ENCODE results near the gene CHSY1. TPM values are rescaled to one million over a fixed set of nuclear protein-coding genes. Genes with fewer than 3 reads are reported as not detected.
A peak's percentile ranks its signal among the peaks of the same experiment; 100 is the strongest.

The CHSY1 gene
- polyA plus RNA-seq, 3 donors = 2.7 to 19.0 (median 3.0) TPM

DNA sequence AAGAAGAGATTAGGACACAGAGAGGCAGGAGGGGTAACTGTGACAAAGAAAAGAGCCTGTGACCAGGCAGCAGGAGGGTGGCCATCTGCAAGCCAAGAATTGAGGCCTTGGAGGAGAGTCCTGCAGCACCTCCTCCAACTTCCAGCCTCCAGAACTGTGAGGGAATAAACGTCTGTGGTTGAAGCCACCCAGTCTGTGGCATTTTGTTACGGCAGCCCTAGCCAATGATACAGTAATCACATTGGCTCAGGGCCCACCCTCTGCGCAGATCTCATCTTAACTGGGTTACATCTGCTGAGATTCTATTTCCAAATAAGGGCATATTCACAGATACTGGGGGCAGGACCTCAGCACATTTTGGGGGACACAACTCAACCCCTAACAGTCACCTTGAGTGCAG is 14.2 kb upstream of the CHSY1 start:
- Histone ChIP-seq H3K9ac (ENCODE audit: insufficient read depth, low read length, poor library complexity, severe bottlenecking) (no peak overlapping the region), H3K79me2 (ENCODE audit: insufficient read depth, low read length) (no peaks in the 10 kb centered on the region), H4K20me1 (ENCODE audit: insufficient read depth, low read length) (peaks cover 4% of the 10 kb centered on the region), H2AFZ (ENCODE audit: insufficient read depth, low read depth, low read length, poor library complexity, severe bottlenecking) (no peak overlapping the region), H3K4me2 (replicated peaks; ENCODE audit: extremely low read depth, low read length, poor library complexity, severe bottlenecking) (no peak overlapping the region), H3K27me3 (ENCODE audit: control insufficient read depth in 2 of 2, insufficient read depth in 2 of 2, low read length in 2 of 2) (peaks cover 0 to 3% of the 10 kb centered on the region in 2 donors), H3K4me1 (ENCODE audit: control insufficient read depth in 1 of 2, insufficient read depth in 2 of 2, low read length in 2 of 2) (no peaks in the 10 kb centered on the region), H3K9me3 (replicated peaks in 1 of 2; ENCODE audit: control insufficient read depth in 1 of 2, insufficient read depth in 1 of 2, low read length in 2 of 2) (no peaks in the 10 kb centered on the region), H3K36me3 (replicated peaks in 1 of 2; ENCODE audit: control insufficient read depth in 1 of 2, insufficient read depth in 2 of 2, low read length in 2 of 2) (peaks cover 8 to 27% of the 10 kb centered on the region in 2 donors), H3K27ac (ENCODE audit: low read depth in 1 of 2, low read length in 2 of 2) (no peak overlapping the region), H3K4me3 (replicated peaks in 1 of 3; ENCODE audit: low read depth in 2 of 3, low read length in 3 of 3) (no peak overlapping the region)
- TF ChIP-seq, protein P1, sequence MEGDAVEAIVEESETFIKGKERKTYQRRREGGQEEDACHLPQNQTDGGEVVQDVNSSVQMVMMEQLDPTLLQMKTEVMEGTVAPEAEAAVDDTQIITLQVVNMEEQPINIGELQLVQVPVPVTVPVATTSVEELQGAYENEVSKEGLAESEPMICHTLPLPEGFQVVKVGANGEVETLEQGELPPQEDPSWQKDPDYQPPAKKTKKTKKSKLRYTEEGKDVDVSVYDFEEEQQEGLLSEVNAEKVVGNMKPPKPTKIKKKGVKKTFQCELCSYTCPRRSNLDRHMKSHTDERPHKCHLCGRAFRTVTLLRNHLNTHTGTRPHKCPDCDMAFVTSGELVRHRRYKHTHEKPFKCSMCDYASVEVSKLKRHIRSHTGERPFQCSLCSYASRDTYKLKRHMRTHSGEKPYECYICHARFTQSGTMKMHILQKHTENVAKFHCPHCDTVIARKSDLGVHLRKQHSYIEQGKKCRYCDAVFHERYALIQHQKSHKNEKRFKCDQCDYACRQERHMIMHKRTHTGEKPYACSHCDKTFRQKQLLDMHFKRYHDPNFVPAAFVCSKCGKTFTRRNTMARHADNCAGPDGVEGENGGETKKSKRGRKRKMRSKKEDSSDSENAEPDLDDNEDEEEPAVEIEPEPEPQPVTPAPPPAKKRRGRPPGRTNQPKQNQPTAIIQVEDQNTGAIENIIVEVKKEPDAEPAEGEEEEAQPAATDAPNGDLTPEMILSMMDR (IDR thresholded peaks at IDR 0.05) = no peak
- Mint-ChIP-seq H3K9me3 (no peaks in the 10 kb centered on the region), H3K27me3 (ENCODE audit: low read depth in 3 of 3) (peaks cover 9 to 28% (median 15%) of the 10 kb centered on the region in 3 donors), H3K4me3 (no peak overlapping the region), H3K4me1 (no peaks in the 10 kb centered on the region), H3K27ac (no peak overlapping the region), H3K36me3 (peaks cover 20 to 23% of the 10 kb centered on the region in 2 donors)
- no peak for DNase-seq
- intact Hi-C loops (cut with micrococcal nuclease) = no loop called here
- 62% methylated on average over 3 of the region's 3 CpGs for WGBS (ENCODE audit: insufficient coverage)

GRCh38 chr15:101264911-101265641 is 13.2 kb upstream of the CHSY1 start:
- peaks cover 12 to 14% of the 10 kb centered on the region in 2 donors for H3K36me3 Mint-ChIP-seq

More at GRCh38 chr15:101264911-101265641, 13.2 kb upstream of the CHSY1 start:
- H2AFZ ChIP-seq (ENCODE audit: insufficient read depth, low read depth, low read length, poor library complexity, severe bottlenecking) = no peak overlapping the region
- no peak overlapping the region for H3K4me2 ChIP-seq (replicated peaks; ENCODE audit: extremely low read depth, low read length, poor library complexity, severe bottlenecking)
- no peak overlapping the region for H3K27ac ChIP-seq (ENCODE audit: low read depth in 1 of 2, low read length in 2 of 2)
- Mint-ChIP-seq H3K27ac (peak overlapping the region in 2 of 7 donors; percentile 44 to 61), H3K27me3 (ENCODE audit: low read depth in 3 of 3) (peaks cover 16 to 29% (median 17%) of the 10 kb centered on the region in 3 donors), H3K4me1 (no peaks in the 10 kb centered on the region), H3K9me3 (no peaks in the 10 kb centered on the region), H3K4me3 (no peak overlapping the region)
- H3K79me2 ChIP-seq (ENCODE audit: insufficient read depth, low read length) = no peaks in the 10 kb centered on the region
- 84% methylated on average over 12 of the region's 17 CpGs for WGBS (ENCODE audit: insufficient coverage)
- peaks cover 4% of the 10 kb centered on the region for H4K20me1 ChIP-seq (ENCODE audit: insufficient read depth, low read length)
- TF ChIP-seq, protein P1 (IDR thresholded peaks at IDR 0.05) = no peak
- no peaks in the 10 kb centered on the region for H3K9me3 ChIP-seq (replicated peaks in 1 of 2; ENCODE audit: control insufficient read depth in 1 of 2, insufficient read depth in 1 of 2, low read length in 2 of 2)
- no peaks in the 10 kb centered on the region for H3K4me1 ChIP-seq (ENCODE audit: control insufficient read depth in 1 of 2, insufficient read depth in 2 of 2, low read length in 2 of 2)
- DNase-seq = no peak
- H3K27me3 ChIP-seq (ENCODE audit: control insufficient read depth in 2 of 2, insufficient read depth in 2 of 2, low read length in 2 of 2) = peaks cover 0 to 3% of the 10 kb centered on the region in 2 donors
- H3K9ac ChIP-seq (ENCODE audit: insufficient read depth, low read length, poor library complexity, severe bottlenecking) = no peak overlapping the region
- H3K4me3 ChIP-seq (replicated peaks in 1 of 3; ENCODE audit: low read depth in 2 of 3, low read length in 3 of 3) = no peak overlapping the region
- H3K36me3 ChIP-seq (replicated peaks in 1 of 2; ENCODE audit: control insufficient read depth in 1 of 2, insufficient read depth in 2 of 2, low read length in 2 of 2) = peaks cover 0 to 18% of the 10 kb centered on the region in 2 donors
- intact Hi-C loops (cut with micrococcal nuclease) = no loop called here

Data from CD14-positive monocyte (primary cell).